GM19023 (cell line): ENCODE results near the gene NFIC.
"Not testable (repeated sequence)": the region's sequence is repeated elsewhere in the genome, so short reads cannot be mapped to it uniquely, and the experiment has no call there.

Experiments
- ATAC-seq: cut with Tn5 transposase; IDR thresholded peaks from one replicate; pipeline ENCODE4 v1.9.1; 2021; ENCODE audit warnings: mild to moderate bottlenecking, moderate library complexity; ENCODE audit not compliant: unreplicated experiment

Gene NFIC

DNA sequence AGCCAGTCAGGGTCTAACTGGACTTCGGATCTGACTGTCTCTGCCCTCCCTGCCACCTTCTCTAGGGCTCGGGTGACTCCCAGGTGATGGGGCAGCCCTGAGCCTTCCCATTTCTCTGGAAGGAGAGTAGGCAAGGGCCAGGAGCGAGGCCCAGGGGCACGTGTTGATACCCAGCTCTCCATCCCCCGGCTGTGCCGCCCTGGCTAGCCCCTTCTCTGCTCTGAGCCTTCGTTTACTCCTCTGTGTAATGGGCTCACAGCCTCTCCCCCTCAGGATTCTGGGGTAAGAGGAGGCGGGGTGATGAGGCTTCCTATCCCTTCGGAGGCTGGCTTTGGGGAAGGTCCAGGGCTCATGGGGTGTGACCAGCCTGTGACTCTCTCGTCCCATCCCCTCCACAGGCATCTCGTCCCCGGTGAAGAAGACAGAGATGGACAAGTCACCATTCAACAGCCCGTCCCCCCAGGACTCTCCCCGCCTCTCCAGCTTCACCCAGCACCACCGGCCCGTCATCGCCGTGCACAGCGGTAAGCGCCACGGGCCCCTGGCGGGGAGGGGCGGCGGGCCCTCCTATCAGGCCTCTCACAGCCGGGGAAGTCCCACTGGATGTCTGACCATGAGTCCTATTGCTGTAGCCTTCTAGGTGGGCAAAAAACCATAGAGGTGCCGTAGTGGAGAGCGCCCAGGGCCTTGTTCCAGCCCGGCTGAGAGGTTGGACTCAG lies 82.4 kb downstream of the NFIC start:
- ATAC-seq = no peak

DNA sequence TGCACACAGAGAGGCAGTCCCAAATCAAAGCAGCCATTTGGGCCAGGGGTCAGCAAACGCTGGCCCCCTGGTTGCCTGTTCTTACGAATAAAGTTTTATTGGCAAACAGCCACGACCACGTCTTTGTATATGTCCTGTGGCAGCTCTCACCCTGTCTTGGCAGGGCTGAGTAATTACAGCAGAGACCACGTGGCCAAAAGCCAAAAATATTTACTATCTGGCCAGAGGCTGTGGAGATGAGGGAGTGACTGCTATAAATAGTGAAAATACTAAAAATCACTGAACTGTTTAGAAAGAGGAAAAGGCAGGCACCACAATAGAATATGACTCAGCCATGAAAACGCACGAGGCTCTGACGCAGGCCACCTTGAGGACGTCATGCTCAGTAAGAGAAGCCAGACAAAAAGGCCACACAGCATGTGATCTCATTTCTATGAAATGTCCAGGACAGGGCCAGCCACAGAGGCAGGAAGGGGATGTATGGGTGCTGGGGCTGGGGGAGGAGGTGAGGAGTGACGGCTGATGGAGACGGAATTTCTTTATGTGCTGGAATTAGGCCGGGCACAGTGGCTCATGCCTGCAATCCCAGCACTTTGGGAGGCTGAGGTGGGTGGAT lies 84.5 kb downstream of the NFIC start:
- ATAC-seq = no peak

DNA sequence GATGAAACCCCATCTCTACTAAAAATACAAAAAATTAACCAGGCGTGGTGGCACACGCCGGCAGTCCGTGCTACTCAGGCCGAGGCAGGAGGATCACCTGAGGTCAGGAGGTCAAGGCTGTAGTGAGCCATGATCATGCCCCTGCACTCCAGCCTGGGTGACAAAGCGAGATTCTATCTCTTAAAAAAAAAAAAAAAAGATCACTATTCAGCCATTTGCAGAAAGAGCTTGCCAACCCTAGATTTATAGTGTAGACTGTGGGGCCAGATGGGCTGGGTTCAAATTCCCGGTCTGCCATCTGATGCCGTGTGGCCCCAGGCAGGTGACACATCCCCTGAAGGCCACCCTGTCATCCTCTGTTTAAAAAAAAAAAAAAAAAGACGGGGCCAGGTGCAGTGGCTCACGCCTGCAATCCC lies 85.1 kb downstream of the NFIC start:
- ATAC-seq = no peak

DNA sequence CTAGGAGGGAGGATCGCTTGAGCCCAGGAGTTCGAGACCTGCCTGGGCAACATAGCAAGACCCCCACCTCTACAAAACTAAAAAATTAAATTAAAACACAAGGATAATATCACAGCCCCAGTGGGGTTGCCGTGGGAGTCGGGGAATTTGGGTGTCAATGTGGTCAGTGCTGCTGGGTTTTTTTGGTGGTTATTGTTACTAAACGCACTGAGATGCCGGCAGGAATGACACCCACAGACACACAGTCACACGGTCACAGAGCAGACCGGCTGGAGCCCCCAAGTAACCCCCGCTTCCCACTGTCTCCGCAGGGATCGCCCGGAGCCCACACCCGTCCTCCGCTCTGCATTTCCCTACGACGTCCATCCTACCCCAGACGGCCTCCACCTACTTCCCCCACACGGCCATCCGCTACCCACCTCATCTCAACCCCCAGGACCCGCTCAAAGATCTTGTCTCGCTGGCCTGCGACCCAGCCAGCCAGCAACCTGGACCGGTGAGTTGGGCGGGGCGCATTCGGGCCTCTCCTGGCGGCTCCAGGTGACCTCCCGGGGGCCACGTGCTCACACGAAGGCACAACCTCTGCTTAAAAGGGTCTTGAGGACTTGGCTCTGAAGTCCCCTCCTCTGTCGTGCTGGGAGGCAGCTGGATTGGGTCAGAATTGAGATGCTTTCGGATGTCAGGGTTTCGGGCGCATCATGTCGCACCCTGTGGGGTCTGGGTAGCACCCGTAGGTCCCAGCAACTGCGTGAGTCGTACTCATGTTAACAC lies 86.0 kb downstream of the NFIC start:
- ATAC-seq = no peak

DNA sequence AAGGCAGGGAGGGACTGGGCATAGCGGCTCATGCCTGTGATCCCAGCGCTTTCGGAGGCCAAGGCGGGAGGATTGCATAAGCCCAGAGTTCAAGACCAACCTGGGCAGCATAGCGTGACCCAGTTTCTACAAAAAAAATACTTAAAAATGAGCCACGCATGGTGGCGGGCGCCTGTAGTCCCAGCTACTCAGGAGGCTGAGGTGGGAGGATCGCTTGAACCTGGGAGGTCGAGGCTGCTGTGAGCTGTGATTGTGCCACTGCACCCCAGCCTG lies 86.5 kb downstream of the NFIC start:
- not testable (repeated sequence) for ATAC-seq

DNA sequence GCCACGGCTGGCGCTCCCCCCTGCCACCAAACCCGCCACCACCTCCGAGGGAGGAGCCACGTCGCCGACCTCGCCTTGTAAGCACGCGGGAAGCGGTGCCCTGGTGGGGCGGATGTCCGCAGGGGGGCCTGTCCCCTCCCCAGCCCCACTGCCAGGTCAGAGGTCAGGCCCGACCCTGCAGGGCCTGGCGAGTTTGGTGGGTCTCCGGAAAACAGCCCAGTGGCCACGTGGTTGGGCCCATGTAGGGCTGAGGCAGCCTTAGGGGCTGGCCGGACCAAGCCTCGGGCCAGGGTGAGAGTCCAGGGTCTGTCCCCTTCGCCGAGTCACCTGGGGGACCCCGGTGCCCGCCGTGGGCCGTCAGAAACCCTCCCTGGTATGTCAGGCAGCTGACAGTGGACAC lies 87.5 kb downstream of the NFIC start:
- no peak for ATAC-seq

DNA sequence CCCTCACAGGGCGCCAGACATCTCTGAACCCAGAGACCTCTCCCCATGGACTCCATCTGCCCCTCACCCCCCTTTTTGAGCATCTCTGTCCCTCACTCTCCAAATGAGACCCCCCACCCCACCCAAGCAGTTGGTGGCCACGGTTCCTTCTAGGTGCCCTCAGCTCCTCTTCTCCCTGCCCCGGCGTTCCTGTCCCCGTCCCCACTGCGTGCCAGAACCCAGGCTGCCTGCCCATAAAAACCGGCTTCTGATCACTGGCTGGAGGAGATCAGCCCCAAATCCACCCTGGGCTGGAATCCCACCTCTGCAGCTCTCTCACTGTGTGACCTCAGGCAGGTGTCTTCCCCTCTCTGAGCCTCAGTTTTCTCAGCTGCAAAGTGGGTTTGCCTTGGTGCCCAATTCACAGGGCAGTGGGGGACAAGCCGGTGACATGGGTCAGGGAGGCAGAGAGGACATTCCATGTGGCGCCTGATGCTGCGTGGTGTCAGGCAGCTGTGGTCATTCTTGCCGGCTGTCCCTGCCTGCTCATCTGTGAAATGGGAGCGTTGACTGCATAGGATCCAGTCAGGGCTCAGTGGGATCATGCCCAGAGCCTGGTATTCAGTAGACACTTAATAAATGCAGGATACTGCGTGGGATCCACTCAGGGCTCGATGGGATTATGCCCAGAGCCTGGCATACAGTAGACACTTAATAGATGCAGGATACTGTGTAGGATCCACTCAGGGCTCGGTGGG lies 88.4 kb downstream of the NFIC start:
- ATAC-seq = no peak

DNA sequence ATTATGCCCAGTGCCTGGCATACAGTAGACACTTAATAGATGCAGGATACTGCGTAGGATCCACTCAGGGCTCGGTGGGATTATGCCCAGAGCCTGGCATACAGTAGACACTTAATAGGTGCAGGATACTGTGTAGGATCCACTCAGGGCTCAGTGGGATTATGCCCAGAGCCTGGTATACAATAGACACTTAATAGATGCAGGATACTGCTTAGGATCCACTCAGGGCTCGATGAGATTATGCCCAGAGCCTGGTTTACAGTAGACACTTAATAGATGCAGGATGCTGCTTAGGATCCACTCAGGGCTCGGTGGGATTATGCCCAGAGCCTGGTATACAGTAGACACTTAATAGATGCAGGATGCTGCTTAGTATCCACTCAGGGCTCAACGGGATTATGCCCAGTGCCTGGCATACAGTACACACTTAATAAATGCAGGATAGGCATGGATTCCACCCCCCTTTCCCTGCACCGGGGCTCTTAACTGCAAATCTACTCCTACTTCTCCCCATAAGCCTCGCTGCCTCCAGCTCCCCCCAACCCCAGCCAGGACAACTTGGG lies 89.1 kb downstream of the NFIC start:
- ATAC-seq = no peak

DNA sequence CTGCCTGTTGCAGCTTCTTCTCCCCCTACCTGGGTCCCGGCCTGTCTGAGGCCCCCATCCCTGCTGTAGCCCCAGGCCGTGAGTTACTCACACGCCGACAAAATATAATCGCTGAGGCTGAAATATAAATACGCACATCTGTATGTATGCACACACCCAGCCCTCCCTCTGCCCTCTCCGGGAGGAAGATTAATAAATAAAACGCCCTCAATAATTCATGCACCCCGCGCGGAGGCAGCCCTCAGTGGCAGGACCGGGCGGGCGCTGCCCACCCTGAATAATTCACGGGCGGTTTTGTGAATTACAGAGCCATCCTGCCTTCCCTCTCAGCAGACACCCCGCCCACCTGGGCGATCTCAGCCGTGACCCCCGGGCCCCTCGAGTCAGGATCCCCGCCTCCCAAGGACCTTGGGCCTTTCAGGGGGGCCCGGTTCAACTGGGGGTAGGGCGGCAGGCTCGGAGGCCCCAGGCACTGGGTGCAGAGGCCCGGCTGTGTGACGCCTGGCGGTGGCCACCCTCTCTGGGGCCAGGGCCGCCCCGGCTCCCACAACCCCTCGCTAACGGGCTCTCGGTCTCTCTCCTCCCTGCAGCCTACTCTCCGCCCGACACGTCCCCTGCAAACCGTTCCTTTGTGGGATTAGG lies 89.7 kb downstream of the NFIC start:
- ATAC-seq = no peak

DNA sequence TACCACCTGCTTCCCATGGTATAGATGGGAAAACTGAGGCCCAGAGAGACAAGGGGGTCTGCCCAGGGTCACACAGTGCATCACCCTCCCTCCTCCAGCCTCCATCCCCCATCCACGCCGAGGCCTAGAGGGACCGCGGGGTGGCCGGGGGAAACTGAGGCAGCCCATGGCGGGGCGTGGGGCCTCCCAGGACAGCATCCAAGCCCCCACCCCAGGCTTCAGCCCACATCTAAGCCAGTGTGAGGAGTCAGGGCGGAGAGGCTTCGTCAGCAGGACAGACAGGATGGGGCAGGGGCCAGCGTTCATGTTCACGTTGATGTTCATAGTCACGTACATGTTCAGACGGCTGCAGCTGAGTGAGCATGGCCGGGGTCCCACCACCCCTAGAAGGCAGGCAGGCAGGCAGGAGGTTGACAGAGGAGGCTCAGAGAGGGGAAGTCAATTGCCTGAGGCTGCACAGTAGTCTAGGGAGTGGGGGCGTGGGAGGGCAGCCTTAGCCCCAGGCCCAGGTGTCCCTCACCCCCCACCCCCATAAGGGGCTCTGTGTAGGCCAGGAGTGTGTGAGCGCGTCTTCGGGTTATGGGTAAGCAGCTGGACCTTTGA lies 90.6 kb downstream of the NFIC start:
- no peak for ATAC-seq

DNA sequence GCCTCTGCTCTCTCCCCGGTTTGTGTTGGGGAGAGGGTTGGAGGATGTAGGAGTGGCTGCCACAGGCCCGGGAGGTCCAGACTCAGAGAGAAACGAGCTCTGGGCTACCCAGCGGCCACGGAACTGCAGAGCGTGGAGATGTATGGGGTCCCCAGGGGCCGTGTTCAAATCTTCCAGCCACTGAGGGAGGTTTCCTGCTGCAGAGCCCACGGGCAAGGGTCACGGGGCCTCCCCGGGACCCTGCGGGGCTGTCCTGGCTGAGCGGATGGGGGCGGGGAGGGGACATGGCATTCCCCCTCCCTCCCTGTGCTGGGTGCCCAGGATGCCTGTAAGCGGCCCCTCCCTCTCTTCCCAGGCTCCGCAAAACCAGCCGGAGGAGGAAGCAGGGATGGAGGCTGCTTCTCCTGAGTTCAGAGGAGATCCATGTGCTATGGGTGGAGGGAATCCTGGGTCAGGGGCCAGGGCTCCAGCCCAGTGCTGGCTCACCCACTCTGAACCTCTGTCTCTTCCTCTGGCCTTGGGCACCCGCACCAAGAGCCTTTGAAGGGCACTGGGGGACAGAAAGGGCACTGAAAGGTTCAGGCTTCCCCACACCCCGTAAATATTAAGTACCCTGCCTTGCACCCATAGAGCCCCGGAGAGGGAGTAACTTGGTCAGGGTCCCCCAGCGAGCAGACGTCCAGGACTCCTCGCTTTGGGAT lies 91.3 kb downstream of the NFIC start:
- no peak for ATAC-seq

DNA sequence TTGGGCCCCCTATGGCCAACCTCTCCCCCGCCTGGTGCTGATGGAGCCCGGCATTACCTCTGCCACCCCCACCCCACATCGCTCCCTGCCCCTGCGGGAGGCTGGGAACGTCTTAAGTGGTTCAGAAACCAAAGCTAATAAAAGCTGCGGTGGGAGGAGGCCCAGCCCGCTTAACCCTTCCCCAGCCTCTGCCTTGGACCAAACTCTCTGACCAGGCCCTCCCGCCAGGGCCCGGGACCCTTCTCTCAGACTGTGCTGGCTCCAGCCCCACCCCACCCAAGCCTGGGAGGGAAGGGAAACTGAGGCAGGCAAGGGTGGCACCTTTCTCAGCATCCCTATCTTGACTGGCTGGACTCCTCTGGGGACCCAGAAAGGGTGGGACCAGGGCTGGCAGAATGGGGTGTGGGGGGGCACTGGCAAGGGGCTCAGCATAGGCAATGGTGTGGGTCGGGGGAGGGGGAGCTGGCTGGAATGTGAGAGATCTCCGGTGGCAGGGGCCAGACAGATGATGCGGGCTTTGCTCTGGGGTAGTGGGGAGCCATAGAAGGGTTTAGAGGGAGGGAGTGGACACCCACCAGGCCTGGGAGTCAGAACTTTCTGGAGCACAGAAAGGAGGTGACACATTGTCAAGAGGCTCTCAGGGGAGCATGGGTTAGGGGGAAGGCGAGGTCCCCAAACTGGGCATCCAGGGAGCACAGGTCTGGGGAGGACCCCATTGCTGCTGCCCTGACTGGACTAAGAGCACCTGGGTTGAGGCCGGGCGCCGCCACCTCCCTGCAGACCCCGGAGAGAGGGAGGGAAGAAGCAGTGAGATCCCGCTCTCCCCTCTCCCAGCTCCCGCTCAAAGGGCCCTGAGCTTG lies 92.1 kb downstream of the NFIC start:
- no peak for ATAC-seq

DNA sequence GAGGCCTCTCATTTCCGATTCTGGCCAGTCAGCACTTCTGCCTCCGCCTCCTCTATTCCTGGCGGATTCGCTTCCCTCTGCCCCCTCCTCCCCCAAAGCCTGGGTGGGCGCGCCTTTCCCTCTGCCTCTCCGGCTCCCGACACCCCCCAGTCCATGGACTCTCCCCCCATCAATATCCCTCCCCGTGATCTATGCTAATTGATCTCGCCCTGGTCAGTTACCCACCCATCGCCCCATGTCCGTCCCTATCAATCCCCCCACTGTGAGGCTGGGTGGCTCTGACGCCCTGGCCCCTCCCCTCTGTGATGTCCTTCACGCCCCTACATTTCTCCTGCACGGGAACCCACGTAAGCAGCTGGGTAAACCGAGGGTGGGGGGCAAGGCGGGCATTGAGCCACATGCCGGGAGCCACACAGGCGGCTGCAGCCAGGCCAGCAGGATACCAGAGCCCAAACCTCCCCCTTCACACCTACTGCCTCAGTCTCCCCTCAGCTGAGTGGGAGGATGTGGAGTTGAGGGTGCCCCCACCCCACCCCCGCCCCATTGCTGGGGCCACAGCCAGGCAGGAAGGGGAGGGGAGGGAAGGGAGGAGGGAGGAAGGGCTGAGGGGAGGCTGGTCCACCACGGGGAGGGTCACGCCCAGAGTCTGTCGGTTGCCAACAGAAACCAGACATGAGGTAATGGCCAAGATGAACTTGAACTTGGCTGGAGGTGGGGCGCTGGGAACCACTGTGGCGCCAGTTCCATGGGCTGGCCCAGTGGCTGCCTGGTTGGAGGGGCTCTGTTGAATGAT lies 92.9 kb downstream of the NFIC start:
- no peak for ATAC-seq

DNA sequence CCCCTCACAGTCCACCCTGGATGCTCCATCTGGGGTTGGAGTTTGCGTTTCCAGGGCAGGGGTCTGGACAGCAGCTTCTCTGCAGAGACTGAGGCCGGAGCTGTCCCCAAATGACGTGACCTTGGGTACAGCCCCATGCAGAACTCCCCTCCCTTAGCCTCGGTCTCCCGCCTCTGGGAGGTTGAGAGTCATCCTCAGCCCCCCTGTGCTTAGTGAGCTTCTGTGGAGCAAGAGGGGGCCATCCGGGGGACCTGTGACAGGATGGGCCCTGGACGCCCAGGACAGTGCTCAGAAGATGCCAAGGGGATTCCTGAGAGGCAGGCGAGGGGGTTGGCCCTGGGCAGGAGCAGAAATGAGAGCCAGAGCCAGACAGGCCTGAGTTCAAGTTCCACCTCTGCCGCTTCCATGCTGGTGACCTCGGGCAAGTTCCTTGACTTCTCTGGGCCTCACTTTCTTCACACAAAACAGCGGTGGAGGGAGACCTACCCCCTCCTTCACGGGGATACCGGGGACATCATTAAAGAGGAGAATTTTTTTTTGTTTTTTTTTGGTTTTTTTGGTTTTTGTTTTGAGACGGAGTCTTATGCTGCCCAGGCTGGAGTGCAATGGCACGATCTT lies 93.7 kb downstream of the NFIC start:
- no peak for ATAC-seq

DNA sequence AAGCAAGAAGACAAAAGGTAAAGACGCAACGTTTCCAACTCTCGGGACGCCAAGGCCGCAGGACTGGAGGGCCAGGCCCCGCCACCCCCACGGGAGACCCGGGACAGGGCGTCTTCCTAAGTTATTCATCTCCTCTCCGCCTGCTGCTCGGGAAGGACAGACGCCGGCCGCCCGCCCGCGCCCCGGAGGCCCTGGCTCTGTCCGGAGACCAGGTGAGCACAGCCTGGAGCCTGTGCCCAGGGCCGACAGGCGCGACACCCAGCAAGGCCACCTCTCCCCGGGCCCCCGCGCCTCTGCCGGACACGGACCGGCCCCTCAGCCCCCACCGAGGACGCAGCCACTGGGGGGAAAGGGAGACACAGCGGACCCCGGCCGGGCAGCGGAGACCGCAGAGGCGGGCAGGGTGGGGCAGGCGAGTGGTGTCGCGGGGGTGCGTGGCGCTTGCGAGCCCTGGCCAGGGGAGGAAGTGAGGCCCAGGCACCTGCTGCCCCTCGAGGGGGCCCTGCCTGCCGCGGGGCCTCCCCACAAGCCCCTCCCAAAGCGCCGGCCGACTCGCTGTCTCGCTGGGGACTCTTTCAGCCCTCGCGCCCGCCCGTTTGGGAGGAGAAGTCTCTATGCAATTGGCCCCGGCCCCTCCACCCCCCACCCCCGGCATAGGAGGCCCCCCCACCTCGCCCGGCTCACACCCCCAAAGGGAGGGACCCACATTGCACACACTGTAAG lies 96.8 kb downstream of the NFIC start:
- no peak for ATAC-seq

DNA sequence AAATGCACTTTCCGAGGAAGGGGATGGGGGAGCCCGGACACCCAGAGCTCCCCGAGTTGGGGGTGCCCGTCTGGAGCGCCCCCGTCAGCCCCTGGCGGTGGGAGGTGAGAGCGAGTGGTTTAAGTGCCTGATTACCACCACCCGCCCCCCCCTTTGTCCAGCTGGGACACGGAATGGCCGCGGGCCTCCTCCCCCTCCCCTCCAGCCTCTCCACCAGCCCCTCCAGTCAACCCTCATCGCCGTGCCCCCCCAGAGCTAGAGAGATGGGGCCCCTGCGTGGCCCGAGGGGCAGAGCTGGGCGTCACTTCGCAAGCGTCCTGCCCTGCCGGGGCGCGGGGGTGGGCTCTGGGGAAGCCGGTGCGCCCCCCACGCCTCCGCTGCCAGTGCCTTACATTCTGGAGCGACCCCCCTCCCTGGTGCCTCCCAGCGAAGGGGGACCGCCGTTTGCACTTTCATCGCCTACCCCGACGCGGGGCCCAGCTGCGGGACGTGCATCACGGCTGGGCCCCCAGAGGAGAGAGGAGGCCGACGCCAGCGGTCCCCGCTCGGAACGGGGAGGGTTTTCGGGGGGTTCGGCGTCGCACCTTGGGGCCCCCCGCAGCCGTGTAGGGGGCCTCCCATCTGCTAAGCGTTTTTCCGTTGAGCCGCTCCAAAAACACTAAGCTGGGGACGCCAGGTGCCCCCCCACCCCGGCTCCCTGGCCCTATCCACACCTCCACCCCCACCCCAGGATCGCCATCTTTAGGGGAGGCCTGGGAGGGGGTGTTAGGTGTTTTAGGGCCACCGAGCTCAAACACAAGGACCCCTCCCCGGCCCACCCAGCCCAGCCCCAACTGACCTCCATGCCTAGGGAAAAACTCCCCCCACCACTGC lies 97.6 kb downstream of the NFIC start:
- ATAC-seq = no peak
